Ishikawa (cell line): Measurements from ENCODE around the gene MGAT5B.
A peak's percentile ranks its signal among the peaks of the same experiment; 100 is the strongest.

Experiments used
- CEBPB ChIP-seq: IDR thresholded peaks from 2 replicates; pipeline ENCODE4 v1.6.1; 2012
- CREB1 ChIP-seq: IDR thresholded peaks from 2 replicates; pipeline ENCODE4 v1.6.1; 2012; ENCODE audit warnings: low read depth
- EGR1 ChIP-seq: IDR thresholded peaks from 2 replicates; pipeline ENCODE4 v1.6.1; 2012
- EP300 ChIP-seq: IDR thresholded peaks from 2 replicates; pipeline ENCODE4 v1.6.1; 2012; ENCODE audit warnings: borderline replicate concordance
- FOXM1 ChIP-seq: IDR thresholded peaks from 2 replicates; pipeline ENCODE4 v1.6.1; 2012; ENCODE audit warnings: low read depth, borderline replicate concordance
- MAX ChIP-seq: IDR thresholded peaks from 2 replicates; pipeline ENCODE4 v1.6.1; 2012
- NFIC ChIP-seq: IDR thresholded peaks from 2 replicates; pipeline ENCODE4 v1.6.1; 2012
- RAD21 ChIP-seq: IDR thresholded peaks from 2 replicates; pipeline ENCODE4 v1.6.1; 2012; ENCODE audit warnings: low read depth
- REST ChIP-seq: IDR thresholded peaks from 2 replicates; pipeline ENCODE4 v1.6.1; 2012; ENCODE audit warnings: low read depth, mild to moderate bottlenecking
- TAF1 ChIP-seq: IDR thresholded peaks from 2 replicates; pipeline ENCODE4 v1.6.1; 2012; ENCODE audit warnings: low read depth, mild to moderate bottlenecking
- TCF12 ChIP-seq: IDR thresholded peaks from 2 replicates; pipeline ENCODE4 v1.6.1; 2012; ENCODE audit warnings: low read depth
- TEAD4 ChIP-seq: IDR thresholded peaks from 2 replicates; pipeline ENCODE4 v1.6.1; 2012
- USF1 ChIP-seq: IDR thresholded peaks from 2 replicates; pipeline ENCODE4 v1.6.1; 2012
- YY1 ChIP-seq: IDR thresholded peaks from 2 replicates; pipeline ENCODE4 v1.6.1; 2012; ENCODE audit warnings: low read depth
- ZBTB7A ChIP-seq: IDR thresholded peaks from 2 replicates; pipeline ENCODE4 v1.6.1; 2012; ENCODE audit warnings: low read depth

MGAT5B gene

DNA sequence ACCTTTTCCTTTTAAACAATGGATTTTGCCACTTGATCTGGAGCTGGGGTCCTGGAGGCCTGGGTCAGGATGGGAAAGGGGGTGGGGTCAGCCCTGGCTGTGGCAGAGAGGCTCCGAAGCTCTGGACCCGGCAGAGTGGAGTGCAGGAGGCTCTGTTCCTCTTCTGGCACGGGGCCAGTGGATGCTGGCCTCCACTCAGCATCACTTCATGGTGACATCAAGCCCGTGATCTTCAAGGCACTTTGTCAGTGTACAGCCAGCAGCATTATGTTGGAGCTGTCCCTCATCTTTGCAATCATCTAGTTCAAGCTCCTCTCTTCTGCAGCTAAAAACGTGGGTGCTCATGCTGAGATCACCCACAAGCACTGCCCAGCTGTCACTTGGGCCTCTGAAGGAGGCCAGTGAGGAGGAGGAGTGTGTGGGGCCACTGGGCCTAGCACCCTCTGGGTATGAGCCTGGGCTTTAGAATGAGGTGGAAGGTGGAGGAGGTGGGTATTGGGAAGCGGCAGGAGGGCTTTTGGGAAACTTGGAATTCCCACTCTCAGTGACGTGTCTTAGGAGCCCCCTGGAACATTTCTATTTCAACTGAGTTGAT lies 45.9 kb upstream of the MGAT5B start:
- TF ChIP-seq ZBTB7A (no peak), NFIC (0 out of 2 replicates have a peak, but pooled peaks have one; percentile 24)

DNA sequence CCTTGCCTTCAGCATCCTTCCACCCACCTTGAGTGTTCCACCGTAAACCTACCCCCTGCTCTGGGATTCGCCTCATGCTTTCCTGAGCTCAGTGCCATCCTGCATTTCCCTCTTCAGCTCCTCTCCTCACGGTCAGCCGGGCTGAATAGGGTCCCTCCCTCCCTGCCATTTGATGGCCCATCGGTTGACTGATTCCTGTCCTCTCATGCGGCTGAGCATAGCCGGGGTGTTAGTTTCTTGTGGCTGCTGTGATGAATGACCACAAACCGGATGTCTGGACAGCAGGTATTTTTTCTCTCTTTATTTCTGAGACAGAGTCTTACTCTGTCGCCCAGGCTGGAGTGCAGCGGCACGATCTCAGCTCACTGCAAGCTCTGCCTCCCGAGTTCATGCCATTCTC lies 44.1 kb upstream of the MGAT5B start:
- TF ChIP-seq TAF1: no peak
- no peak for TF ChIP-seq CREB1
- no peak for TF ChIP-seq REST
- no peak for TF ChIP-seq YY1
- no peak for TF ChIP-seq TEAD4
- no peak for TF ChIP-seq NFIC
- no peak for TF ChIP-seq EP300
- no peak for TF ChIP-seq TCF12
- no peak for TF ChIP-seq ZBTB7A
- no peak for TF ChIP-seq USF1

GRCh38 chr17:76826330-76827068 lies 41.7 kb upstream of the MGAT5B start:
- TF ChIP-seq EP300: no peak
- no peak for TF ChIP-seq YY1
- TF ChIP-seq RAD21: no peak
- no peak for TF ChIP-seq NFIC
- TF ChIP-seq EGR1: no peak
- TF ChIP-seq CEBPB: no peak
- peak; percentile 47 for TF ChIP-seq REST
- no peak for TF ChIP-seq MAX

- TF ChIP-seq MAX (no peak), EP300 (no peak), NFIC (0 out of 2 replicates have a peak, but pooled peaks have one; percentile 14), FOXM1 (no peak), RAD21 (no peak), CREB1 (no peak), ZBTB7A (no peak), TAF1 (no peak)
These were observed 40.5 kb upstream of the MGAT5B start for GRCh38 chr17:76827736-76828135.

- TF ChIP-seq CEBPB: no peak
- TF ChIP-seq USF1: no peak
- no peak for TF ChIP-seq RAD21
- TF ChIP-seq CREB1: no peak
- no peak for TF ChIP-seq TEAD4
- no peak for TF ChIP-seq FOXM1
- TF ChIP-seq NFIC: no peak
- TF ChIP-seq YY1: no peak
- no peak for TF ChIP-seq TAF1
- TF ChIP-seq ZBTB7A: no peak
- TF ChIP-seq EP300: no peak
- TF ChIP-seq EGR1: no peak
- no peak for TF ChIP-seq REST
- TF ChIP-seq TCF12: no peak
- TF ChIP-seq MAX: no peak
These were observed 37.1 kb upstream of the MGAT5B start for GRCh38 chr17:76830987-76831715.
